GM12878 (cell line): ENCODE measurements around the gene SMPD3. TPM values are rescaled to one million over a fixed set of nuclear protein-coding genes. Genes with fewer than 3 reads are reported as not detected.

Experiments used
- ATAC-seq: fragments of 200-7000 bp; cut with Tn5 transposase; 3 replicates; pipeline ENCODE4 v1.9.1; 2020; ENCODE audit warnings: mild to moderate bottlenecking, moderate library complexity
- BruUV-seq: library from RNA; stranded (reverse); fragments of 400-500 nt; replicated peaks from 2 replicates; lab custom pipeline; 2021; lab: Mats Ljungman, UMichigan
- CTCF ChIA-PET: fragments of 300-600 bp; sonication (Branson Sonifier 250); formaldehyde crosslinking; extraction: SDS; loops from one replicate; lab custom pipeline; 2021; ENCODE audit warnings: inconsistent platforms; lab: Yijun Ruan, JAX
- POLR2A ChIA-PET: fragments of 350-600 bp; formaldehyde crosslinking; extraction: SDS; loops from one replicate; lab custom pipeline; 2021; ENCODE audit warnings: inconsistent platforms; lab: Charles Lee
- RAD21 ChIA-PET: fragments of 300-600 bp; sonication (Branson Sonifier 250); formaldehyde crosslinking; loops from one replicate; lab custom pipeline; 2023; ENCODE audit warnings: antibody characterized with exemption; ENCODE audit not compliant: unreplicated experiment; lab: Charles Lee
- SMC1A ChIA-PET: fragments of 300-600 bp; sonication (Branson Sonifier 250); formaldehyde crosslinking; loops from one replicate; lab custom pipeline; 2023; ENCODE audit not compliant: unreplicated experiment, uncharacterized antibody; lab: Charles Lee
- DNase-seq: peaks from one replicate; pipeline ENCODE4 v3.0.0-alpha.2; 2011; ENCODE audit warnings: low read depth, low spot score
- FAIRE-seq: peaks from 3 replicates; lab custom pipeline; 2011; peaks lifted over from hg19 to GRCh38; lab: Jason Lieb, UNC
- H2AFZ ChIP-seq: 2 replicates; pipeline ENCODE4 v1.6.0; 2011; ENCODE audit warnings: low read depth, low read length, control low read depth; ENCODE audit not compliant: control insufficient read depth
- H3K27ac ChIP-seq: 2 replicates; pipeline ENCODE4 v1.5.1; 2011; ENCODE audit warnings: control low read depth; ENCODE audit not compliant: control insufficient read depth, insufficient read depth
- H3K27me3 ChIP-seq, 2 experiments: replicated peaks in 1 of 2; 2 replicates each; pipeline versions ENCODE4 v1.6.0 to v1.6.1; 2011; ENCODE audit warnings: low read length in 1 of 2; ENCODE audit not compliant: control insufficient read depth in 2 of 2, insufficient read depth in 2 of 2
- H3K36me3 ChIP-seq, 2 experiments: 2 replicates each; pipeline ENCODE4 v1.5.1; 2011; ENCODE audit warnings: low read length in 1 of 2; ENCODE audit not compliant: control insufficient read depth in 2 of 2, insufficient read depth in 2 of 2
- H3K4me1 ChIP-seq: 2 replicates; pipeline ENCODE4 v1.6.1; 2011; ENCODE audit warnings: mild to moderate bottlenecking, low read length, moderate library complexity, mixed read lengths; ENCODE audit not compliant: control insufficient read depth, insufficient read depth
- H3K4me2 ChIP-seq: 2 replicates; pipeline ENCODE4 v1.6.0; 2011; ENCODE audit warnings: control low read depth; ENCODE audit not compliant: control insufficient read depth, insufficient read depth
- H3K4me3 ChIP-seq: fragments of 200-600 bp; sonication (generic); 2 replicates; pipeline ENCODE4 v1.5.1; 2016
- H3K79me2 ChIP-seq: 2 replicates; pipeline ENCODE4 v1.6.0; 2011; ENCODE audit warnings: low read length; ENCODE audit not compliant: control insufficient read depth, insufficient read depth
- H3K9ac ChIP-seq: 2 replicates; pipeline ENCODE4 v1.8.0; 2011; ENCODE audit warnings: low read length, control low read depth, mixed read lengths; ENCODE audit not compliant: control insufficient read depth, insufficient read depth
- H3K9me3 ChIP-seq: replicated peaks from 3 replicates; pipeline ENCODE4 v1.5.1; 2011; ENCODE audit warnings: mild to moderate bottlenecking, low read length; ENCODE audit not compliant: control insufficient read depth, insufficient read depth
- H4K20me1 ChIP-seq: 2 replicates; pipeline ENCODE4 v1.6.0; 2011; ENCODE audit not compliant: control insufficient read depth, insufficient read depth
- BMI1 ChIP-seq: fragments of 450-650 bp; IDR thresholded peaks from 2 replicates; pipeline ENCODE4 v1.6.1; 2016; ENCODE audit warnings: mild to moderate bottlenecking, moderate library complexity, borderline replicate concordance
- BRCA1 ChIP-seq: IDR thresholded peaks from 2 replicates; pipeline ENCODE4 v1.6.1; 2011; ENCODE audit warnings: low read depth, low read length, improper control_type of control experiment
- DPF2 ChIP-seq: fragments of 450-650 bp; IDR thresholded peaks from 2 replicates; pipeline ENCODE4 v1.6.1; 2017; ENCODE audit warnings: mild to moderate bottlenecking
- FOS ChIP-seq: IDR thresholded peaks from 3 replicates; pipeline ENCODE4 v1.6.1; 2011; ENCODE audit warnings: borderline replicate concordance; ENCODE audit not compliant: insufficient read length; ENCODE audit errors: extremely low read depth
- FOXM1 ChIP-seq: IDR thresholded peaks from 2 replicates; pipeline ENCODE4 v1.6.1; 2012; ENCODE audit warnings: low read depth, mild to moderate bottlenecking, inconsistent platforms, low read length, moderate library complexity
- NFYA ChIP-seq: IDR thresholded peaks from 2 replicates; pipeline ENCODE4 v1.6.1; 2011; ENCODE audit warnings: low read depth, mild to moderate bottlenecking, low read length, improper control_type of control experiment, borderline replicate concordance
- RELA ChIP-seq: fragments of 450-650 bp; IDR thresholded peaks from 2 replicates; pipeline ENCODE4 v1.8.0; 2014; ENCODE audit warnings: borderline replicate concordance; ENCODE audit not compliant: partially characterized antibody
- RUNX3 ChIP-seq: IDR thresholded peaks from 2 replicates; pipeline ENCODE4 v1.6.1; 2012; ENCODE audit warnings: low read length, inconsistent platforms
- SP1 ChIP-seq: IDR thresholded peaks from one replicate; pipeline ENCODE4 v1.6.1; 2011; ENCODE audit warnings: low read depth, low read length
- TARDBP ChIP-seq: IDR thresholded peaks from 2 replicates; pipeline ENCODE4 v1.6.1; 2016; ENCODE audit warnings: borderline replicate concordance
- TCF3 ChIP-seq: IDR thresholded peaks from 2 replicates; pipeline ENCODE4 v1.6.1; 2012; ENCODE audit warnings: low read depth, mild to moderate bottlenecking, low read length, borderline replicate concordance; ENCODE audit not compliant: insufficient read depth
- YY1 ChIP-seq: IDR thresholded peaks from 2 replicates; pipeline ENCODE4 v1.6.1; 2011; ENCODE audit warnings: low read depth, mild to moderate bottlenecking, low read length
- ZBED1 ChIP-seq: IDR thresholded peaks from 2 replicates; pipeline ENCODE4 v1.6.1; 2016; ENCODE audit warnings: borderline replicate concordance
- ZNF384 ChIP-seq: IDR thresholded peaks from 2 replicates; pipeline ENCODE4 v1.6.1; 2012; ENCODE audit warnings: low read depth, mild to moderate bottlenecking, low read length, improper control_type of control experiment, borderline replicate concordance
- WGBS: methylation state at CpG from one replicate; pipeline ENCODE4 v1.1.6; 2016; ENCODE audit warnings: low lambda C conversion rate; ENCODE audit not compliant: insufficient replicate concordance, insufficient coverage; ENCODE audit errors: missing lambda C conversion rate; 5-methylcytosine and 5-hydroxymethylcytosine counted together
- in situ Hi-C: fragments of 300-500 bp; cut with MboI; formaldehyde crosslinking; loops from 9 replicates; pipeline ENCODE4 v1.14.3; 2018; ENCODE audit warnings: mixed read lengths
- intact Hi-C: fragments of 100-400 bp; cut with micrococcal nuclease; formaldehyde crosslinking; loops from one replicate; pipeline ENCODE4 v1.14.2; 2022; ENCODE audit not compliant: unreplicated experiment
- polyA plus RNA-seq, 11 experiments: library from polyadenylated mRNA; depleted of rRNA in 4 of 11; unstranded in 6 of 11; stranded (reverse) in 5 of 11; fragments of >200 nt; fragmentation: Nextera tagmentation in 4 of 11; fragmentation: Illumina TruSeq in 1 of 11; extraction: Ambion mirVana in 4 of 11; extraction: Trizol in 1 of 11; gene quantifications; 1 replicate in 1 of 11; 2 replicates in 10 of 11; pipeline versions ENCODE4 v1.2.1 to v1.2.3, GENCODE V29; 2011 to 2016; ENCODE audit warnings: inconsistent platforms in 2 of 11, missing spikeins in 2 of 11, low read depth in 1 of 11
- total RNA-seq, 4 experiments: library from RNA; depleted of rRNA in 3 of 4; stranded (reverse); fragments of >200 nt in 3 of 4; fragmentation: Illumina TruSeq in 1 of 4; extraction: Trizol in 1 of 4; gene quantifications; 2 replicates each; pipeline versions ENCODE4 v1.2.1 to v1.2.3, GENCODE V29; 2013 to 2021
- TF ChIP-seq, protein P1 (sequence below): IDR thresholded peaks from 2 replicates; pipeline ENCODE4 v1.6.1; 2011; ENCODE audit warnings: low read depth, mild to moderate bottlenecking, low read length, moderate library complexity, borderline replicate concordance; ENCODE audit errors: extremely low read depth
- TF ChIP-seq, protein P2 (sequence below): fragments of 450-650 bp; IDR thresholded peaks from 2 replicates; pipeline ENCODE4 v1.6.1; 2016; ENCODE audit warnings: mild to moderate bottlenecking
- TF ChIP-seq, protein P3 (sequence below): fragments of 150-350 bp; IDR thresholded peaks from 2 replicates; pipeline ENCODE4 v1.6.1; 2016; ENCODE audit warnings: low read depth, low read length

SMPD3 gene
- total and polyA plus RNA-seq, 10 of the 15 experiments (the other 5 are each of a cell fraction or from before 2014, with no cell fraction given), result 0.04 to 2.0 (median 1.2) TPM

- TF ChIP-seq ZBED1, result no peak
- no peak for TF ChIP-seq TCF3
- TF ChIP-seq, all 136 proteins: peak for 0
Measured at GRCh38 chr16:68356919-68357286, 91.4 kb downstream of the SMPD3 start (continued).

GRCh38 chr16:68356249-68356918 lies 91.9 kb downstream of the SMPD3 start:
- no peak overlapping the region; the same call in 1 of the 2 replicates for H3K9ac ChIP-seq
- DNase-seq, result peak; percentile 69
- H3K27ac ChIP-seq, result peak overlapping the region; percentile 51
- H3K4me1 ChIP-seq, result peaks cover 23% of the 10 kb centered on the region
- BruUV-seq, result no TSS peak
- ChIA-PET CTCF (interaction anchor here (0.6 to 4.6 kb wide), 13 partner anchors 10 to 154 kb away, joined by 3 to 16 read pairs (median 4); no protein-coding TSS in a partner anchor), RAD21 (interaction anchor here (1.0 to 2.4 kb wide), 4 partner anchors 12 to 119 kb away, joined by 3 to 9 read pairs (median 6); no protein-coding TSS in a partner anchor), SMC1A (interaction anchor here (0.7 to 1.5 kb wide), 7 partner anchors 11 to 95 kb away, joined by 3 to 7 read pairs (median 3); partner anchors contain the start of gene SLC7A6), POLR2A (interaction anchor here (1.1 to 1.2 kb wide), 2 partner anchors 24 to 104 kb away, joined by 3 read pairs; no protein-coding TSS in a partner anchor)
- peak; percentile 97 for FAIRE-seq
- ATAC-seq, result peak; percentile 89
- peaks cover 23 to 46% of the 10 kb centered on the region in 2 experiments for H3K36me3 ChIP-seq
- no peak overlapping the region for H2AFZ ChIP-seq
- 20% methylated on average over 28 of the region's 28 CpGs for WGBS
- H3K79me2 ChIP-seq, result no peaks in the 10 kb centered on the region
- H4K20me1 ChIP-seq, result no peaks in the 10 kb centered on the region
- H3K27me3 ChIP-seq, result no peaks in the 10 kb centered on the region
- H3K4me3 ChIP-seq, result no peak overlapping the region
- H3K9me3 ChIP-seq, result no peaks in the 10 kb centered on the region
- intact Hi-C loops (loop anchor here (1.0 kb wide), 1 partner anchor 13 kb away; no protein-coding TSS in a partner anchor), in situ Hi-C loops (no loop called here)
- peak overlapping the region; percentile 89 for H3K4me2 ChIP-seq
- TF ChIP-seq BMI1 (no peak), ZNF384 (no peak), RUNX3 (peak; percentile 99), FOS (no peak), FOXM1 (peak; percentile 88), RELA (no peak), SP1 (peak; percentile 54), NFYA (no peak), DPF2 (peak; percentile 83), BRCA1 (no peak), YY1 (no peak), TARDBP (no peak; the same call in 1 of the 2 replicates)
- TF ChIP-seq, protein P1, sequence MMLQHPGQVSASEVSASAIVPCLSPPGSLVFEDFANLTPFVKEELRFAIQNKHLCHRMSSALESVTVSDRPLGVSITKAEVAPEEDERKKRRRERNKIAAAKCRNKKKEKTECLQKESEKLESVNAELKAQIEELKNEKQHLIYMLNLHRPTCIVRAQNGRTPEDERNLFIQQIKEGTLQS, result no peak
- TF ChIP-seq, protein P2, sequence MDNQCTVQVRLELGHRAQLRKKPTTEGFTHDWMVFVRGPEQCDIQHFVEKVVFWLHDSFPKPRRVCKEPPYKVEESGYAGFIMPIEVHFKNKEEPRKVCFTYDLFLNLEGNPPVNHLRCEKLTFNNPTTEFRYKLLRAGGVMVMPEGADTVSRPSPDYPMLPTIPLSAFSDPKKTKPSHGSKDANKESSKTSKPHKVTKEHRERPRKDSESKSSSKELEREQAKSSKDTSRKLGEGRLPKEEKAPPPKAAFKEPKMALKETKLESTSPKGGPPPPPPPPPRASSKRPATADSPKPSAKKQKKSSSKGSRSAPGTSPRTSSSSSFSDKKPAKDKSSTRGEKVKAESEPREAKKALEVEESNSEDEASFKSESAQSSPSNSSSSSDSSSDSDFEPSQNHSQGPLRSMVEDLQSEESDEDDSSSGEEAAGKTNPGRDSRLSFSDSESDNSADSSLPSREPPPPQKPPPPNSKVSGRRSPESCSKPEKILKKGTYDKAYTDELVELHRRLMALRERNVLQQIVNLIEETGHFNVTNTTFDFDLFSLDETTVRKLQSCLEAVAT, result peak; percentile 80
- TF ChIP-seq, protein P3, sequence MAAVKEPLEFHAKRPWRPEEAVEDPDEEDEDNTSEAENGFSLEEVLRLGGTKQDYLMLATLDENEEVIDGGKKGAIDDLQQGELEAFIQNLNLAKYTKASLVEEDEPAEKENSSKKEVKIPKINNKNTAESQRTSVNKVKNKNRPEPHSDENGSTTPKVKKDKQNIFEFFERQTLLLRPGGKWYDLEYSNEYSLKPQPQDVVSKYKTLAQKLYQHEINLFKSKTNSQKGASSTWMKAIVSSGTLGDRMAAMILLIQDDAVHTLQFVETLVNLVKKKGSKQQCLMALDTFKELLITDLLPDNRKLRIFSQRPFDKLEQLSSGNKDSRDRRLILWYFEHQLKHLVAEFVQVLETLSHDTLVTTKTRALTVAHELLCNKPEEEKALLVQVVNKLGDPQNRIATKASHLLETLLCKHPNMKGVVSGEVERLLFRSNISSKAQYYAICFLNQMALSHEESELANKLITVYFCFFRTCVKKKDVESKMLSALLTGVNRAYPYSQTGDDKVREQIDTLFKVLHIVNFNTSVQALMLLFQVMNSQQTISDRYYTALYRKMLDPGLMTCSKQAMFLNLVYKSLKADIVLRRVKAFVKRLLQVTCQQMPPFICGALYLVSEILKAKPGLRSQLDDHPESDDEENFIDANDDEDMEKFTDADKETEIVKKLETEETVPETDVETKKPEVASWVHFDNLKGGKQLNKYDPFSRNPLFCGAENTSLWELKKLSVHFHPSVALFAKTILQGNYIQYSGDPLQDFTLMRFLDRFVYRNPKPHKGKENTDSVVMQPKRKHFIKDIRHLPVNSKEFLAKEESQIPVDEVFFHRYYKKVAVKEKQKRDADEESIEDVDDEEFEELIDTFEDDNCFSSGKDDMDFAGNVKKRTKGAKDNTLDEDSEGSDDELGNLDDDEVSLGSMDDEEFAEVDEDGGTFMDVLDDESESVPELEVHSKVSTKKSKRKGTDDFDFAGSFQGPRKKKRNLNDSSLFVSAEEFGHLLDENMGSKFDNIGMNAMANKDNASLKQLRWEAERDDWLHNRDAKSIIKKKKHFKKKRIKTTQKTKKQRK, result no peak
